ENCODE measurements around the gene GANC. TPM values are rescaled to one million over a fixed set of nuclear protein-coding genes. Genes with fewer than 3 reads are reported as not detected.
A peak's percentile ranks its signal among the peaks of the same experiment; 100 is the strongest.
"Not testable (repeated sequence)": the region's sequence is repeated elsewhere in the genome, so short reads cannot be mapped to it uniquely, and the experiment has no call there.

Gene GANC
- polyA plus RNA-seq, 1 donor: 31.6 TPM

- no peaks in the 10 kb centered on the region for H3K9me3 ChIP-seq (ENCODE audit: control insufficient read depth, low read depth, low read length)
- DNase-seq: no peak
- peaks cover 26% of the 10 kb centered on the region for H3K36me3 ChIP-seq (ENCODE audit: control insufficient read depth, insufficient read depth, low read length)
- WGBS (ENCODE audit: insufficient coverage, low lambda C conversion rate): 100% methylated on average over 1 of the region's 3 CpGs
- peaks cover 14% of the 10 kb centered on the region for H3K4me1 ChIP-seq (ENCODE audit: control insufficient read depth, insufficient read depth, low read length)
- H3K27ac ChIP-seq (ENCODE audit: low read length): no peak overlapping the region
- no peaks in the 10 kb centered on the region for H3K27me3 ChIP-seq (ENCODE audit: control insufficient read depth, insufficient read depth, low read length)
- no peak overlapping the region for H3K4me3 ChIP-seq (ENCODE audit: low read length)
Measured at GRCh38 chr15:42279234-42279723, 6.3 kb downstream of the GANC start.

- no peak for DNase-seq
- Histone ChIP-seq H3K36me3 (ENCODE audit: control insufficient read depth, insufficient read depth, low read length) (peaks cover 29% of the 10 kb centered on the region), H3K4me1 (ENCODE audit: control insufficient read depth, insufficient read depth, low read length) (peaks cover 11% of the 10 kb centered on the region), H3K27ac (ENCODE audit: low read length) (no peak overlapping the region), H3K4me3 (ENCODE audit: low read length) (no peak overlapping the region), H3K27me3 (ENCODE audit: control insufficient read depth, insufficient read depth, low read length) (no peaks in the 10 kb centered on the region), H3K9me3 (ENCODE audit: control insufficient read depth, low read depth, low read length) (no peaks in the 10 kb centered on the region)
Measured at GRCh38 chr15:42282344-42282743, 9.3 kb downstream of the GANC start.

- peaks cover 17% of the 10 kb centered on the region for H3K4me1 ChIP-seq (ENCODE audit: control insufficient read depth, insufficient read depth, low read length)
- no peaks in the 10 kb centered on the region for H3K9me3 ChIP-seq (ENCODE audit: control insufficient read depth, low read depth, low read length)
- peaks cover 29% of the 10 kb centered on the region for H3K36me3 ChIP-seq (ENCODE audit: control insufficient read depth, insufficient read depth, low read length)
- no peaks in the 10 kb centered on the region for H3K27me3 ChIP-seq (ENCODE audit: control insufficient read depth, insufficient read depth, low read length)
- H3K27ac ChIP-seq (ENCODE audit: low read length): no peak overlapping the region
- 60% methylated on average over 3 of the region's 5 CpGs for WGBS (ENCODE audit: insufficient coverage, low lambda C conversion rate)
- no peak overlapping the region for H3K4me3 ChIP-seq (ENCODE audit: low read length)
- DNase-seq: no peak
Measured at GRCh38 chr15:42282926-42283325, 9.9 kb downstream of the GANC start.

- WGBS (ENCODE audit: insufficient coverage, low lambda C conversion rate): no CpG with 5 or more reads among the region's 3 CpGs
- H3K9me3 ChIP-seq (ENCODE audit: control insufficient read depth, low read depth, low read length): no peaks in the 10 kb centered on the region
- H3K4me1 ChIP-seq (ENCODE audit: control insufficient read depth, insufficient read depth, low read length): peaks cover 18% of the 10 kb centered on the region
- no peak overlapping the region for H3K27ac ChIP-seq (ENCODE audit: low read length)
- H3K36me3 ChIP-seq (ENCODE audit: control insufficient read depth, insufficient read depth, low read length): peaks cover 29% of the 10 kb centered on the region
- no peaks in the 10 kb centered on the region for H3K27me3 ChIP-seq (ENCODE audit: control insufficient read depth, insufficient read depth, low read length)
- no peak for DNase-seq
- H3K4me3 ChIP-seq (ENCODE audit: low read length): no peak overlapping the region
Measured at GRCh38 chr15:42283671-42284070, 10.7 kb downstream of the GANC start.

- no peak overlapping the region for H3K27ac ChIP-seq (ENCODE audit: low read length)
- DNase-seq: no peak
- H3K4me1 ChIP-seq (ENCODE audit: control insufficient read depth, insufficient read depth, low read length): peaks cover 20% of the 10 kb centered on the region
- H3K4me3 ChIP-seq (ENCODE audit: low read length): no peak overlapping the region
- no peaks in the 10 kb centered on the region for H3K9me3 ChIP-seq (ENCODE audit: control insufficient read depth, low read depth, low read length)
- H3K27me3 ChIP-seq (ENCODE audit: control insufficient read depth, insufficient read depth, low read length): no peaks in the 10 kb centered on the region
- H3K36me3 ChIP-seq (ENCODE audit: control insufficient read depth, insufficient read depth, low read length): peaks cover 25% of the 10 kb centered on the region
Measured at GRCh38 chr15:42284551-42284950, 11.6 kb downstream of the GANC start.

- Histone ChIP-seq H3K9me3 (ENCODE audit: control insufficient read depth, low read depth, low read length) (no peaks in the 10 kb centered on the region), H3K27me3 (ENCODE audit: control insufficient read depth, insufficient read depth, low read length) (no peaks in the 10 kb centered on the region), H3K4me1 (ENCODE audit: control insufficient read depth, insufficient read depth, low read length) (peaks cover 20% of the 10 kb centered on the region), H3K27ac (ENCODE audit: low read length) (no peak overlapping the region), H3K36me3 (ENCODE audit: control insufficient read depth, insufficient read depth, low read length) (peaks cover 24% of the 10 kb centered on the region), H3K4me3 (ENCODE audit: low read length) (no peak overlapping the region)
- DNase-seq: no peak
- 100% methylated on average over 1 of the region's 1 CpG for WGBS (ENCODE audit: insufficient coverage, low lambda C conversion rate)
Measured at GRCh38 chr15:42285034-42285433, 12.0 kb downstream of the GANC start.

- peak overlapping the region; percentile 74 for H3K27ac ChIP-seq (ENCODE audit: low read length)
- H3K27me3 ChIP-seq (ENCODE audit: control insufficient read depth, insufficient read depth, low read length): no peaks in the 10 kb centered on the region
- peak; percentile 57 to 82 for DNase-seq
- no peaks in the 10 kb centered on the region for H3K9me3 ChIP-seq (ENCODE audit: control insufficient read depth, low read depth, low read length)
- H3K36me3 ChIP-seq (ENCODE audit: control insufficient read depth, insufficient read depth, low read length): peaks cover 13% of the 10 kb centered on the region
- peaks cover 20% of the 10 kb centered on the region for H3K4me1 ChIP-seq (ENCODE audit: control insufficient read depth, insufficient read depth, low read length)
- no peak overlapping the region for H3K4me3 ChIP-seq (ENCODE audit: low read length)
- WGBS (ENCODE audit: insufficient coverage, low lambda C conversion rate): 30% methylated on average over 2 of the region's 4 CpGs
Measured at GRCh38 chr15:42286445-42287029, 13.5 kb downstream of the GANC start.

GRCh38 chr15:42287931-42288330 is 14.9 kb downstream of the GANC start:
- H3K27ac ChIP-seq (ENCODE audit: low read length): peak overlapping the region; percentile 74
- DNase-seq: peak in 1 of 2 donors; percentile 64
- H3K36me3 ChIP-seq (ENCODE audit: control insufficient read depth, insufficient read depth, low read length): peaks cover 14% of the 10 kb centered on the region
- peak overlapping the region; percentile 8 for H3K4me3 ChIP-seq (ENCODE audit: low read length)
- peaks cover 20% of the 10 kb centered on the region for H3K4me1 ChIP-seq (ENCODE audit: control insufficient read depth, insufficient read depth, low read length)
- H3K27me3 ChIP-seq (ENCODE audit: control insufficient read depth, insufficient read depth, low read length): no peaks in the 10 kb centered on the region
- no peaks in the 10 kb centered on the region for H3K9me3 ChIP-seq (ENCODE audit: control insufficient read depth, low read depth, low read length)
- WGBS (ENCODE audit: insufficient coverage, low lambda C conversion rate): 42% methylated on average over 3 of the region's 4 CpGs

GRCh38 chr15:42289166-42289565 is 16.2 kb downstream of the GANC start:
- H3K36me3 ChIP-seq (ENCODE audit: control insufficient read depth, insufficient read depth, low read length): peaks cover 13% of the 10 kb centered on the region

GRCh38 chr15:42301004-42301403 is 28.0 kb downstream of the GANC start:
- H3K27ac ChIP-seq (ENCODE audit: low read length); H3K4me1 ChIP-seq (ENCODE audit: control insufficient read depth, insufficient read depth, low read length); H3K9me3 ChIP-seq (ENCODE audit: control insufficient read depth, low read depth, low read length); DNase-seq; H3K27me3 ChIP-seq (ENCODE audit: control insufficient read depth, insufficient read depth, low read length); H3K4me3 ChIP-seq (ENCODE audit: low read length); H3K36me3 ChIP-seq (ENCODE audit: control insufficient read depth, insufficient read depth, low read length): not testable (repeated sequence)
- no CpG with 5 or more reads among the region's 4 CpGs for WGBS (ENCODE audit: insufficient coverage, low lambda C conversion rate)

More at GRCh38 chr15:42289166-42289565, 16.2 kb downstream of the GANC start:
- Histone ChIP-seq H3K4me3 (ENCODE audit: low read length) (no peak overlapping the region), H3K27ac (ENCODE audit: low read length) (no peak overlapping the region), H3K9me3 (ENCODE audit: control insufficient read depth, low read depth, low read length) (no peaks in the 10 kb centered on the region), H3K27me3 (ENCODE audit: control insufficient read depth, insufficient read depth, low read length) (no peaks in the 10 kb centered on the region), H3K4me1 (ENCODE audit: control insufficient read depth, insufficient read depth, low read length) (peaks cover 20% of the 10 kb centered on the region)
- no peak for DNase-seq
- WGBS (ENCODE audit: insufficient coverage, low lambda C conversion rate): 100% methylated on average over 1 of the region's 1 CpG

GRCh38 chr15:42306681-42307080 is 33.7 kb downstream of the GANC start:
- no peaks in the 10 kb centered on the region for H3K27me3 ChIP-seq (ENCODE audit: control insufficient read depth, insufficient read depth, low read length)
- peaks cover 21% of the 10 kb centered on the region for H3K36me3 ChIP-seq (ENCODE audit: control insufficient read depth, insufficient read depth, low read length)
- H3K27ac ChIP-seq (ENCODE audit: low read length): no peak overlapping the region
- DNase-seq: no peak
- no CpG with 5 or more reads among the region's 1 CpG for whole genome bisulfite sequencing (ENCODE audit: insufficient coverage, low lambda C conversion rate)
- H3K4me1 ChIP-seq (ENCODE audit: control insufficient read depth, insufficient read depth, low read length): no peaks in the 10 kb centered on the region
- H3K4me3 ChIP-seq (ENCODE audit: low read length): no peak overlapping the region
- no peaks in the 10 kb centered on the region for H3K9me3 ChIP-seq (ENCODE audit: control insufficient read depth, low read depth, low read length)
